Middle frontal gyrus (tissue), 1 donor: ENCODE data around the gene TBC1D3B.
"Not testable (repeated sequence)": the region's sequence is repeated elsewhere in the genome, so short reads cannot be mapped to it uniquely, and the experiment has no call there.

Source experiments
- DNase-seq: peaks from one replicate; pipeline ENCODE4 v3.0.0-alpha.2; 2015; ENCODE audit warnings: low spot score; ENCODE audit errors: extremely low spot score

The TBC1D3B gene

GRCh38 chr17:36201102-36201501, 24.7 kb upstream of the TBC1D3B start:
- not testable (repeated sequence) for DNase-seq

- no peak for DNase-seq
Measured at GRCh38 chr17:36198831-36199465, 22.5 kb upstream of the TBC1D3B start.

GRCh38 chr17:36197387-36197703, 20.9 kb upstream of the TBC1D3B start:
- no peak for DNase-seq

GRCh38 chr17:36196131-36196486, 19.7 kb upstream of the TBC1D3B start:
- DNase-seq, result no peak

- no peak for DNase-seq
Measured at GRCh38 chr17:36195434-36196130, 19.1 kb upstream of the TBC1D3B start.

GRCh38 chr17:36194832-36195433, 18.5 kb upstream of the TBC1D3B start:
- not testable (repeated sequence) for DNase-seq

GRCh38 chr17:36194147-36194831, 17.9 kb upstream of the TBC1D3B start:
- DNase-seq, result not testable (repeated sequence)

- no peak for DNase-seq
Measured at GRCh38 chr17:36193216-36193775, 16.9 kb upstream of the TBC1D3B start.

- not testable (repeated sequence) for DNase-seq
Measured at GRCh38 chr17:36190549-36191330, 14.3 kb upstream of the TBC1D3B start.

- DNase-seq, result not testable (repeated sequence)
Measured at GRCh38 chr17:36189993-36190392, 13.6 kb upstream of the TBC1D3B start.

- DNase-seq, result no peak
Measured at GRCh38 chr17:36188891-36189306, 12.5 kb upstream of the TBC1D3B start.

GRCh38 chr17:36187943-36188665, 11.7 kb upstream of the TBC1D3B start:
- not testable (repeated sequence) for DNase-seq

- not testable (repeated sequence) for DNase-seq
Measured at GRCh38 chr17:36186810-36187763, 10.7 kb upstream of the TBC1D3B start.

GRCh38 chr17:36185416-36185815, 9.0 kb upstream of the TBC1D3B start:
- no peak for DNase-seq

- DNase-seq, result no peak
Measured at GRCh38 chr17:36184023-36184765, 7.8 kb upstream of the TBC1D3B start.

GRCh38 chr17:36183001-36183971, 6.8 kb upstream of the TBC1D3B start:
- no peak for DNase-seq
